ENCODE data around the gene THAP6.
"Not testable (repeated sequence)": the region's sequence is repeated elsewhere in the genome, so short reads cannot be mapped to it uniquely, and the experiment has no call there.

The THAP6 gene

DNA sequence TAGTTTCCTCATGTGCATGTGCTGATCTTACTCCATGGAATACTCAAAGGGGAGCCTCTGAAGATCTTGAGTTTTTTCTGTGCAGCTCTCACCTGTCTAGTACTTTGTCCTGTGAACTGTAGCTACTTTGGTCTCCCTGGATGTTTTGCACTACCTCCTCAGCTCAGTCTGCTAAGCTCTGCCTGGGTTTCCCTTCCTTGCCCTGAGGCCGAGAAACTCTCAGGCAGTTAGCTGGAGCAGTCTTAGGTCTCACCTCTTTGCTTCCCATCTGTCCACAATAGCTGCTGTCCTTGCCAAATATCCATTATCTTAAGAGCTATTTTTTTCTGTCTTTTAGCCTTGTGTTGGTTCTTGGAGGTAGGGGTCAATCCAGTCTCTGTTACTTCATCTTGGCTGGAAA, 11.6 kb downstream of the THAP6 start:
- DNase-seq (ENCODE audit: low read depth in 2 of 2), result no peak

DNA sequence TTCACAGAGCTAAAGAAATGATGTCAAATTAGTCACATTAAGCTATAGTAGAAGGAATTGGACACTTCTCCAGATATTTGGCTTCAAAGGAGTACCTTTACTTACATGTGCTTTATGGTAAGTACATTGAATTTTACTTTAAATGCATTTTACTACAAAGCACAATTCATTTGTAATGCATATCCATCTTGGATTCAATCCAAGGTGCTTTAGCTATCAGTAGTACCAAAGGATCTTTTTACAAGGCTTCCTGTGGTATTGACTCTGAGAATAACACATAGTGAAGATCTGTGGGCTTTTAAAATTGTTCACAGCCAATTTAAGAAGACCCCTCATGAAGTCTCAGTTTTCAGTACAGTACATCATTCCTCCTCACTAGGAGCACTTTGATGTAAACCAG, 13.2 kb downstream of the THAP6 start:
- DNase-seq (ENCODE audit: low read depth in 2 of 2), result no peak

DNA sequence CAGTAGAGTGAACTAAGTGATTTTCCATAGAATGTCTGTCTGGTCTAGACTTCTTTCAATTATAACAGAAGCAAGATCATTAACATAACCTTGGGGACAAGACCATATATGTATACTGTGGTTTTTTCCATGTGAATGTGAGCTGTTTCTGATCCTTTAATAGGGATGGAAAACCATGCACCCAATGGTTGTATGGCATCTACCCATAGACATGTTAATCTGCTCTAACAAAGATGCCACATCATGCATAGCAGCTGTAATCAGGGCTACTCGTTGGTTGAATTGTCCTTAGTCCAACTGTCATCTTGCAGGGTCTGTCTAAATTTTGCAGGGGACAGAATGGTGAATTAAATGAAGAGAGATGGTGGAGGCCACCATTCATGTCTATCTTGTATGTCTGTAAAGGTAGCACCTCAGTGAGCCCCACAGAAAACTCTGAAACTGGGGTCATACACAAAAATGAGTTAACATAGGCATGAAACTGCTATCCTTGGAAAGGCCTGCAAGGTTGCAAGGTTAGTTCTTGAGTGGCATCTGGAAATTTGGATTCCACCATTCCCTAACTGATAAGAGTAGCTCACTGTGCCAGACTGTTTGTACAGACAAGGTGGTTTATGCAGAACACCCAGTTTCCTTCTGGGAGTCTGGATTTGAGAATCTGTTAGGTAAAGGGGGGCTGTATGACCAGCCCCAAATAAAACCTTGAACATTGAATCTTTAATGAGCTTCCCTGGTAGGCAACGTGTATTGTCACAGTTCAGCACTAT, 16.5 kb downstream of the THAP6 start:
- DNase-seq (ENCODE audit: low read depth in 2 of 2), result no peak

DNA sequence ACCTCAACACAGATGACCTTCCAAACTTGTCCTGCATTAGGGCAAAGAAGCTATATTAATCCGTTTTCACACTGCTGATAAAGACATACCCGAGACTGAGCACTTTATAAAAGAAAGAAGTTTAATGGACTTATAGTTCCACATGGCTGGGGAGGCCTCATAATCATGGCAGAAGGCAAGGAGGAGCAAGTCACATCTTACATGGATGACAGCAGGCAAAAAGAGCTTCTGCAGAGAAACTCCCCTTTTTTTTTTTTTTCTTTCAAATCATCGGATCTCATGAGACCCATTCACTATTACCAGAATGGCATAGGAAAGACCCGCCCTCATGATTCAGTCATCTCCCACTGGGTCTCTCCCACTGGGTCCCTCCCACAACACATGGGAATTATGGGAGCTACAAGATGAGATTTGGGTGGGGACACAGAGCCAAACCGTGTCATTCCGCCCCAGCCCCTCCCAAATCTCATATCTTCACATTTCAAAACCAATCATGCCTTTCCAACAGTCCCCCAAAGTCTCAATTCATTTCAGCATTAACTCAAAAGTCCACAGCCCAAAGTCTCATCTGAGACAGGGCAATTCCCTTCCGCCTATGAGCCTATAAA, 17.4 kb downstream of the THAP6 start:
- not testable (repeated sequence) for DNase-seq (ENCODE audit: low read depth in 2 of 2)

DNA sequence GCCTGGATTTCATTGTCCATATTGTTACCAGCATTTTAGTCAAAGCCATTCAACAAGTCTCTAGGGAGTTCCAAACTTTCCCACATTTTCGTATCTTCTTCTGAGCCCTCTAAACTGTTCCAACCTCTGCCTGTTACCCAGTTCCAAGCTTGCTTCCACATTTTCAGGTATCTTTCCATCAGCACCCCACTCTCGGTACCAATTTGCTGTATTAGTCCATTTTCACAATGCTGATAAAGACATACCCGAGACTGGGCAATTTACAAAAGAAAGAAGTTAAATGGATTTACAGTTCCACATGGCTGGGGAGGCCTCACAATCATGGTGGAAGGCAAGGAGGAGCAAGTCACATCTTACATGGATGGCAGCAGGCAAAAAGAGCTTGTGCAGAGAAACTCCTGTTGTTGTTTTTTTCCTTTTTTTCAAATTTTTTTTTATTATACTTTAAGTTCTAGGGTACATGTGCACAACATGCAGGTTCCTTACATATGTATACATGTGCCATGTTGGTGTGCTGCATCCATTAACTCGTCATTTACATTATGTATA, 19.1 kb downstream of the THAP6 start:
- DNase-seq (ENCODE audit: low read depth in 2 of 2), result not testable (repeated sequence)

DNA sequence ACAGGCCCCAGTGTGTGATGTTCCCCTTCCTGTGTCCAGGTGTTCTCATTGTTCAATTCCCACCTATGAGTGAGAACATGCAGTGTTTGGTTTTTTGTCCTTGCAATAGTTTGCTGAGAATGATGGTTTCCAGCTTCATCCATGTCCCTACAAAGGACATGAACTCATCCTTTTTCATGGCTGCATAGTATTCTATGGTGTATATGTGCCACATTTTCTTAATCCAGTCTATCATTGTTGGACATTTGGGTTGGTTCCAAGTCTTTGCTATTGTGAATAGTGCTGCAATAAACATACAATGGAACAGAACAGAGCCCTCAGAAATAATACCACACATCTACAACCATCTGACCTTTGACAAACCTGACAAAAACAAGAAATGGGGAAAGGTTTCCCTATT, 19.7 kb downstream of the THAP6 start:
- not testable (repeated sequence) for DNase-seq (ENCODE audit: low read depth in 2 of 2)

DNA sequence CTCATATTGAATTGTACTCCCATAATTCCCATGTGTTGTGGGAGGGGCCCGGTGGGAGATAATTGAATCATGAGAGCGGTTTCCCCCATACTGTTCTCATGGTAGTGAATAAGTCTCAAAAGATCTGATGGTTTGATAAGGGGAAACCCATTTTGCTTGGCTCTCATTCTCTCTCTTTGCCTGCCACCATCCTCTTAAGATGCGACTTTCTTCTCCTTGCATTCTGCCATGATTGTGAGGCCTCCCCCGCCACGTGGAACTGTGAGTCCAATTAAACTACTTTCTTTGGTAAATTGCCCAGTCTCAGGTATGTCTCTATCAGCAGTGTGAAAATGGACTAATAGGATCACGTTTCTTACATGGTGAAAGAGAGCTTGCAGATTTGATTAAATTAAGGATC, 23.0 kb downstream of the THAP6 start:
- not testable (repeated sequence) for DNase-seq (ENCODE audit: low read depth in 2 of 2)

DNA sequence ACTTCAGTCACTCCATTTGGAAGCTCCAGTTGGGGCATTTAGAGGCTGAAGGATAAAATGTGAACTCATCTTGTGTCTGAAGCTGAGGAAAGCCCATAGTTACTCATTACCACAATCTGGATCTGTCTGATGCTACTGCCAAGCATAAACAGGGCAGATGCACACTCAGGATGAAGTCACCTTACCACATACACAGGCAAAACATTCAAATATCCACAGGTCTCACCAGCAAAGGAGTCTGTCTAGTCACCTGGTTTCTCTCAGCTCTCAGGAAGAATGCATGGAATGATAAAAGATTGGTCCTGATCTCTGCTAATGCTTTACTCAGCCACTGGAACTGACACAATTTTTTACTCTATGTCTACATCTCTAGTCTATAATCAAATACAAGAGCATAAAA, 28.6 kb downstream of the THAP6 start:
- DNase-seq (ENCODE audit: low read depth in 2 of 2), result no peak

DNA sequence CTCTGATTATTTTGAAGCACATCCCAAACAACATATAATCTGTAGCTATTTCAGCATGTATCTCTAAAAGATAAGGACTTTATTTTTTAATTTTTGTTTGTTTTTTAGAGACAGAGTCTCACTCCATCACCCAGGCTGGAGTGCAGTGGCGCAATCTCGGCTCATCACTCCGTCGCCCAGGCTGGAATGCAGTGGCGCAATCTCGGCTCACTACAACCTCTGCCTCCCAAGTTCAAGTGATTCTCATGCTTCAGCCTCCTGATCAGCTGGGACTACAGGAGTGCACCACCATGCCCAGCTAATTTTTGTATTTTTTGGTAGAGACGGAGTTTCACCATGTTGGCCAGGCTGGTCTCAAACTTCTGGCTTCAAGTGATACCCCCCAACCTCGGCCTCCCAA, 29.9 kb downstream of the THAP6 start:
- DNase-seq (ENCODE audit: low read depth in 2 of 2), result not testable (repeated sequence)

DNA sequence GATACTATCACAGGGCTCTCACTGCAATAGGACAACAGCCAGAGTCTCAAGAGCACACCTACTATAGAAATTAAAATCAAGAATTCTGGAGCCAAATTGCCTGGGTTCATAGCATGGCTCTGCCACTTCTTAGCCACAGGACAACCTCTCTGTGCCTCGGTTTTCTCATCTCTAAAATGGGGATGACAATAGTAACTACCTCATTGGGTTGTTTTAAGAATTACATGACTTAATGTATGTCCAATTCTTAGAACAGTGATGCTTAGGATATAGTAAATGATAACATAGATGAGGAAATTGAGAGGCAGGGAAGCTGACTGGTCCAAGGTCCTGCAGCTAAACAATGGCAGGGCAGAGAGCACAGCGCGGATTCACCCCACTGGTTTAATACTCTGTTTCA, 30.6 kb downstream of the THAP6 start:
- DNase-seq (ENCODE audit: low read depth in 2 of 2), result no peak

DNA sequence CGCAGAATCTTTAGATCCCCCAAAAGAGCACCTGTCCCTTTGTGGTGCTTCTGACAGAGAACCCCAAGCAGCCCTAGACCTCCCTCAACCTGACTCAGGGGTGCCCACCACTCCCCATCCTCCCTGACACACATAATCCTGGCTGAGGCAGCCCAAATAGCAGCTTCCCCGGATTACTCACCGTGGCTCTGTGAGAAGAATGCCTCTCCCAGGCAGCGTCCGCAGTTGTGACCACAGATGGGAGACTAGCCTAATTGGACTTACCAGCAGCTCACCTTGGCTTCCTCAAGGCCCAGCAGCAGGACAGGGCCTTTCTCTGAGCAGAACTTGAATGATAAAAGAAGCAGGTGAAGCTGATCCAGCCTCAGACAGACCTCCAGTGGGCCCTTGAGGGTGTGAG, 31.3 kb downstream of the THAP6 start:
- no peak for DNase-seq (ENCODE audit: low read depth in 2 of 2)

DNA sequence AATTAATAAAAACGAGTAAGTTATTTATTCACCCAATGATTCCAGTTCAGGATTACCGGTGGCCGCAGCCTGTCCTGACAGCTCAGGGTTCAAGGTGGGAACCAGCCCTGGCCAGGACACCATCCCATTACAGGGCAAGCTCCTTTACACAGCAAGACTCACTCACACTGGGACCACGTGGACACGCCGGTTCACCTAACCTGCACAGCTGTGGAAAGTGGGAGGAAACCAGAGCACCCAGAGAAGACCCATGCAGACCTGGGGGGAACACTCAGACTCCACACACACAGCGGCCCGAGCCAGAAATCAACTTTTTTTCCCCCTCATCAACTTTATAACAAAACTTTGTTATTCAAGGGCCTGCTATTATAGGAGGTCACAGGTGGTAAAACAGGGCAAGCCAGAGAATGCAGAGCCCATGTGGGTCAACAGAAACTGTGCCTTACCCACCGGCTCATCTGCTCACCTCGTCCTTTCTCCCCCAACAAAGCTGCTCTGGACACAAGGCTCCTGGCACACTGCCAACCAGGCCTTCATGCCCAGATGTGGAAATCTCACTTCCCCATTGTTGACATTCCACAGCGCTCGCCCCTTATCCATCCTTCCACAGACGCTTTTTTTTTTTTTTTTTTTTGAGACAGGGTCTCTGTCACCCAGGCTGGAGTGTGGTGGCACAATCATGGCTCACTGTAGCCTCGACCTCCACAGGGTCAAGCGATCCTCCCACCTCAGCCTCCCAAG, 33.5 kb downstream of the THAP6 start:
- DNase-seq (ENCODE audit: low read depth in 2 of 2), result no peak

DNA sequence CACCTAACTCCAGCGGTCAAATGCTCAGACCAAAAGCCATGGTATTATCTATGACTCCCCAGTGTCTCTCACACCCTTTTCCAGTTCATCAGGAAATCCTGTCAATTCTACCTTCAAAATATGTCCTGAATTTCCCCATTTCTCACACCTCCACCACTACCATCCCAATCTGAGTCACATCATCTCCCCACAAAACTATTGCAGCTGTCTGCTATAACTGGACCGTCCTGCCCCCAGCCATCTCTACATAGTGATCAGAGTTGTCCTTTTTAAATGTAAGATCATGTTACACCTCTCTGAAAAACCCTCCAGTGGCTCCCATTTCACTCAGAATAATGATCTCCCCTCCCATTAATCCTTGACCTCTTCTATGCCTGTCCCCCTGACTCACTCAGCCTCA, 34.7 kb downstream of the THAP6 start:
- DNase-seq (ENCODE audit: low read depth in 2 of 2), result no peak

DNA sequence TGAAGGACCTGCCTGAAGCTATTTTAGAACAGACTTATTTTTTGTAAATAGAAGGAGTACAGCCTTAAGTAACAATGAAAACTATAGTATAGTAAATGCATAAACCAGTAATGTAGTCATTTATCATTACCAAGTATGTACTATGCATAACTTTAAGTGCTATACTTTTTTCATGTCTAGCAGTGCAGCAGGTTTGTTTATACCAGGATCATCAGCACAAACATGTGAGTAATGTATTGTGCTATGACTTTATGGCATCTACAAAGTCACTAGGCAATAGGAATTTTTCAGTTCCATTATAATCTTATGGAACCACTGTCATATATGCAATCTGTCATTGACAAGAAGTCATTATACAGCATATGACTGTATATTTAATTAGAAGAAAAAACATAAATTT, 38.2 kb downstream of the THAP6 start:
- no peak for DNase-seq (ENCODE audit: low read depth in 2 of 2)

DNA sequence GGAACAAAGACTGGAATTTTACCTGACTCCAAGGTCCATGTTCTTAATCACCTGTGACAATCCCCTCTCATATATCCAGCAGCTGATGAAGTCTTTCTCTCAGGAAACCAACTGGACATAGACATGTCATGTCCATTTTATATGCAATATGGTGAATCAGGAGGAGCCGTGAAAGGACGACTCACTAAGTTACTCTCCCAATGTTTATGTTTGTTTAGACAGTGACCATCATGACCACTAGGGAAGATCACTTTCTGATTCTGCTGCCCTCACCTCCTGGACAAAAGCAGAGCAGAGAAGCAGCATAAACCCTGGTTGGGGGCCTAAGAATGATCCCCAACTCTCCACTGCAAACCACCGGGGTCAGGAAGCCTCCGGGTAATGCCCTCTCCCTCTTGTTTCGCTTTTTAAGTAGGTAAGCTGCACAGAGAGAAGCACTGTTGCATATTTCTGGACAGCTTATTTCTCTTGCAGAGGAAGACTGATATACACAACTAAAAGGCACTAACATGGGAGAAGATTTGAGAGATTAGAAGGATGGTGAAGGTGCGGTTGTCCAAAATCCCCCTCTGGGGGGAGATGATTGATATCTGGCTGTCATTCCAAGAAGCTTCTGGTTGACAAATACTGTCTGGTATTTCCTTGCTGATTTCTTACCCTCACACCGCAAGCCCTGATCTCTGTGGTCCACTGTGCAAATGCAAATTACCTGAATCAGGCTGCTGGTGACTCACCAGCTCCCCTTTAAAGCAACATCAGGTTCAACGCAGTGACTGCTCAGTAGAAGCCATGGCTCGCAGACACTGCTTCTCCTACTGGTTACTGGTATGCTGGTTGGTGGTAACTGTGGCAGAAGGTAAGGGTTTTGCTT, 41.3 kb downstream of the THAP6 start, which contains the start of gene ODAPH:
Gene ODAPH (plus strand): TSS at position 773 of the 871 bp plus-strand sequence. CDS start 17 bp downstream, at position 790.
- no peak for DNase-seq (ENCODE audit: low read depth in 2 of 2)

DNA sequence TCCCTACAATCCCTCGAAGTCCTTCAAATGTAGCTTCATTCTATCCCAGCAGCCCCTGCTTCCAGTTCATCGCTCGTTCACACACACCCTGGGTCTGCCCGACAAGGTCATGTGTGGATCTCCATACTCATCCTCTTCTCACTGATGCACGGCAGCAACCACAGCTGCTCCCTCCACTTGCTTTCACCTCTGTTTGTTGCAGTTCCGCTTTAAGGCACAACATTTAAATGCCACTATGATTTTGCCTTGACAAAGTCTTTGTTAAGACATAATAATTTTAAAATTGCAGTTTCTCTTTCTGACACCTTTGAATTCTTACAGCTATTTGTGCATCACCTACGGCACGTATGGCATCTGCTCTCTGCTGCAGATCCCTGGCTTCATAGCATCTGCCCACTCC, 43.4 kb downstream of the THAP6 start:
- DNase-seq (ENCODE audit: low read depth in 2 of 2), result no peak

DNA sequence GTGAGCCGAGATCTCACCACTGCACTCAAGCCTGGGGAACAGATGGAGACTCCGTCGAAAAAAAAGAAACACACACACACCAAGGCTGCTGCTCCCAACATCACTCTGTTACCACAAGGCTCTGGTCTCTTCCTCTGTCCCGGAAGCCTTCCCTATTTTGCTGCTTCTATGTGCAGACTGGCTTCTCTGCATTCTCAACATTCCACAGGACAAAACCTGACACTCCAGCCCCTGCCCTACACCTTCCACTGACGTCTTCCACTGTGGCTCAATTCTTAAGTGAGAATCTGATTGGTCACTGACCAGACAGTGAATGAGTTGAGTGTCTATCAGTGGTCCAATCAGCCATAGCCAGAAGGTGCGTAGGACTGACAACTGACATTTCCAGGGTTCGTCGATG, 47.5 kb downstream of the THAP6 start:
- no peak for DNase-seq (ENCODE audit: low read depth in 2 of 2)

DNA sequence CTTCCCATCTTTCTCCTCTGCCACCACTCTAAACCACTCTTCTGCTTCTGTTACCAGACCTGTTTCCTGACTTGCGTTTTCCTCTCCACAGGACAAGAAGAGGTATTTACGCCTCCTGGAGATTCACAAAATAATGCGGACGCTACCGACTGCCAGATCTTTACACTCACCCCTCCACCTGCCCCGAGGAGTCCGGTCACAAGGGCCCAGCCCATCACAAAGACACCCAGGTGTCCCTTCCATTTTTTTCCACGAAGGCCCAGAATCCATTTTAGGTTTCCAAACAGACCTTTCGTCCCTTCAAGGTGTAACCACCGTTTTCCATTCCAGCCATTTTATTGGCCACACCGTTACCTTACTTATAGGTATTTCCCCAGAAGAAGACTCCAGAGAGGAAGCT, 49.8 kb downstream of the THAP6 start:
- no peak for DNase-seq (ENCODE audit: low read depth in 2 of 2)

DNA sequence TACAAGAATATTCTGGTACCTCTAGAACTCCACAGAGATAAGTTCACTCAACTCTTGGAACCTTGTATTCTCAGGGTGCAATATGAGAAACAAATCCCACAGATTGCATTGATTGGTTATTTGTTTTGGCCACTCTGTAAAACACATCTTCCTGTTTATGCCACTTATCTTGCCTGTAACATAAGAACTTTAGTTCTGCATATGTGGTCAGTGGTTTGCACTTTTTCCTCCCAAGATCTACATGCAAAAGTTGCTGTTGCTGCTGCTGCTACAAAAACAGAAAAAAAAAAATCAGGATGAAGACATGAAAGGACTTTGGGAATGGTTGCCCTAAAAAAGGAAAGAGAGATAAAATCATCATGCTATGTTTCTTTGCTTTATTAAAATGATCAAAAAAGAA, 51.2 kb downstream of the THAP6 start:
- DNase-seq (ENCODE audit: low read depth in 2 of 2), result no peak

DNA sequence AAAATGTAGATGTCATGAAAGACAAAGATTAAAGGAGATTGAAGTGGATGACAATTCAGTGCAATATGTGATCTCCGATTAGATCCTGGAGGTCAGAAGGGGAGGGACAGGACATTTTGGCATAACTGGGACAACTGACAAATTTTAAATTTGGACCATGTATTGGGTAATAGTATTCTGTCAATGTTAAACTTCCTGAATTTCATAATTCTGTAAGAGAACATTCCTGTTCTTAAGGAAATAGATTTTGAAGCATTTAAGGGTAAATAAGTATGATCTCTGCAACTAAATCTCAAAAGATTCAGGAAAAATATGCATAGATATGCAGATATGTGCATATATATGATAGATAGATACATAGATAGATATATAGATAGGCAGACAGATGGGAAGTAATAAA, 52.6 kb downstream of the THAP6 start:
- DNase-seq (ENCODE audit: low read depth in 2 of 2), result no peak

DNA sequence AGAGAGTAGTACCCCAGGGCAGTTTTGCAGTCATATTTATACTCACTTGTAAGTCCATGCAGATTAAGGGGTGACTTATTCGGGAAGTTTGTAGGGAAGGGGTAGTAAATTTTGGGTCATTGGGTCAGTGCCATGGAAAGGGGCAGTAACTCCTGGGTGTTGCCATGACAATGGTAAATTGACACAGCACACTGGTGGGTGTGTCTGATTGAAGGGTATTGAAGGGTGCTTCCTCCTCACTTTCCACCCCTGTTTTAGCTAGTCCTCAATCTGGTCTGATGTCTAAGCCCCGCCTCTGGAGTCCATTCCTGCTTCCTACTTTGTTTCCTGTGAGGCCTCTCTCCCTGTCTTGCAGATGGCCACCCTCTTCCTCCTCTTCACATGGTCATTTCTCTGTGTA, 53.5 kb downstream of the THAP6 start:
- no peak for DNase-seq (ENCODE audit: low read depth in 2 of 2)

Measured in stimulated activated CD4-positive, alpha-beta T cell treated with anti-CD3 and anti-CD28 coated beads, Interleukin-1b, Interleukin-23, amount 100 ng/mL, for 1 hour (primary cell).